Measurements from ENCODE around the gene RBM15.

GRCh38 chr1:110348050-110348449, 8.9 kb downstream of the RBM15 start:
- no peak for TF ChIP-seq EZH2 (optimal IDR thresholded peaks at IDR 0.05; ENCODE audit: low read depth, low read length)
- no peak for TF ChIP-seq CTCF (IDR thresholded peaks at IDR 0.05; ENCODE audit: low read length)

Data from MM.1S (cell line).